ENCODE data around the gene KCTD4.

KCTD4 gene

DNA sequence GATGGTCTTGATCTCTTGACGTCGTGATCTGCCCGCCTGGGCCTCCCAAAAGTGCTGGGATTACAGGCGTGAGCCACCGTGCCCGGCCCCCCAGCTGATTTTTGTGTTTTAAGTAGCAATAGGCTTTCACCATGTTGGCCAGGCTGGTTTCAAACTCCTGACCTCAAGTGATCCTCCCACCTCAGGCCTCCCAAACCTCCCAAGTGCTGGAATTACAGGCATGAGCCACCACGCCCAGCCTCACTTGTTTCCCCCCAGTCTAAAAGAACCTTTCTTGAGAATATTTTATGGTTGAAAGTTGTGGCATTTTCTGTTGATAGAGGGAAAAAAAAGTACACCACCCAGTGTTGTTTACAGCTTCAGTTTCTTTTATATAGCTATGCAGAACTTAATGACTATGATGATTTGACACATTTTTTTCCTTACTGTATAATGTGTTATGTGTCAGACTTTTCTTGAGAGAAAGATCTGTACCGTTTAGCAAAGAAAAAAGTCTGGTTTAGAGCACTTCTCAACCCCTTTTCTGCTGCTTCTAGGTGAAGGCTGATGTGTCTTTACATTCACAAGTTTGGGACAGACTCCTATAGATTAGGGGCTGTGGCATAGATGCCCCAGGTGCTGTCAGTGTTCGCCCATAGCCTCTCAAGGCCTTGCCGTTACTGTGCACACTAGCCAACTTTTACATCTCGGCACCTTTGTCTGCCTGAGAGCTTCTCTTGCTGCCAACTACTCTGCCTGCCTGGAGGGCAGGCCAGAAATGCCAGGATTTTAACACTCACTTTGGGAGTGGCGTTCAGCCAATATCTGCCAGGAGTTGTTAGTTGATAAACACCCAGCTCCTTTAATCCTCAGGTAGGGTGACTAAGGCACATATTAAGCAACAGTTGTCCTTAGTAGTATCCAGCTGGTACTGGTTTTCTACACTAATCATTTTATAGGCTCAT is 33.0 kb downstream of the KCTD4 start:
- DNase-seq, result no peak

GRCh38 chr13:45166858-45167257 is 34.0 kb downstream of the KCTD4 start:
- DNase-seq, result no peak

DNA sequence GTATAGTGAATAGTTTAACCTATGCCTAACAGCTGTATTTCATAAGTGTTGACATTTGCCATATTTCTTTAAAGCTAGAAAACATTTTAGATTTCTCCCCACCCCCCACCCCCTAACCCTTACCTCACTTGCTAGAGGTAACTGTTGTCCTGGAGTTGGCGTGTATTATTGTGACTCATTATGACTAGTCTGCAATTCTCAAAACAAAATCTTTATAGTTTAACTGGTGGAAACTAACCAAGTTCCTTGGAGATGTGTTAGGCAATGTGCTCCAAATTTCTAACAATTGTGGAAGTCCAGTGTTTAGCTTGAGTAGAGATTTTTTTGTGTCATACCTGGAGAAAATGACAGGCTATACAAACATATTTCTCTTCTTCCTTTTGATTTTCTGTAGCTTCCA is 38.0 kb downstream of the KCTD4 start:
- DNase-seq, result no peak

- DNase-seq, result no peak
Measured at GRCh38 chr13:45162194-45162593, 38.7 kb downstream of the KCTD4 start.

- DNase-seq, result no peak
Measured at GRCh38 chr13:45156565-45157361, 44.1 kb downstream of the KCTD4 start.

GRCh38 chr13:45149964-45150363 is 50.9 kb downstream of the KCTD4 start:
- DNase-seq, result no peak

DNA sequence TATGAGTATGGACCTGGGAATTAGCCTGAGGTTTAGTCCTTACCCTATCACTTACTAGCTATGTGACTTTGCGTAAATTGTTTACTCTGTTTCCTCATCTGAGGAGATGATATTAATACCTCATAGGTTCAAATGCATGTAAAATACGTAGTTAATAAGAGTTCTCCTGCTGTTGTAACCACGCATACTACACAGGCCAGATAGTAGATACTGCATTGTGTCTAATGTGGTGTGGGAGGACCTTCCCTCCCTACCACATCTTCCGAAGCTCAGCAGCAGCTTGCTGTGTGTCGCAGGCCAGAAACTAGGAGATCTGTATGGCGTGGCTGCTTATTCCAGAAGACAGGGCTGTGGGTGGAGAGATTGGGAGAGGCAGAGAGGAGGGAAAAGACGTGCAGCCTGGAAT is 57.5 kb downstream of the KCTD4 start:
- no peak for DNase-seq

Data from activated effector memory CD4-positive, alpha-beta T cell treated with anti-CD3 and anti-CD28 coated beads, Interleukin-2, amount 50 U/mL, for 16 hours (primary cell).